ENCODE results near the gene PCSK5.

- TF ChIP-seq CTCF (IDR thresholded peaks at IDR 0.05) (no peak), POLR2A (IDR thresholded peaks at IDR 0.05; ENCODE audit: low read depth) (no peak)
Observed at GRCh38 chr9:75873712-75874111, 16.8 kb upstream of the PCSK5 start.
